Liver (tissue), 3 donors: ENCODE data around the gene MYO1B.

Experiments
- ATF3 ChIP-seq: IDR thresholded peaks from 2 replicates; pipeline ENCODE4 v1.6.1; 2016; ENCODE audit warnings: antibody characterized with exemption
- CTCF ChIP-seq: fragments of 150-350 bp; IDR thresholded peaks from 2 replicates; pipeline ENCODE4 v1.5.1; 2017; ENCODE audit warnings: improper control_type of control experiment, low read depth, low read length; ENCODE audit not compliant: missing input control
- FOXA1 ChIP-seq: IDR thresholded peaks from 2 replicates; pipeline ENCODE4 v1.6.1; 2016; ENCODE audit warnings: antibody characterized with exemption
- GABPA ChIP-seq, 2 donors: IDR thresholded peaks in 1 of 2; conservative IDR thresholded peaks in 1 of 2; 2 replicates each; pipeline ENCODE4 v1.6.1; 2016; ENCODE audit warnings: antibody characterized with exemption in 2 of 2, mild to moderate bottlenecking in 1 of 2, moderate library complexity in 1 of 2
- HNF4G ChIP-seq: IDR thresholded peaks from 2 replicates; pipeline ENCODE4 v1.6.1; 2016; ENCODE audit warnings: antibody characterized with exemption
- JUND ChIP-seq, 2 donors: IDR thresholded peaks; 2 replicates each; pipeline ENCODE4 v1.6.1; 2016; ENCODE audit warnings: antibody characterized with exemption in 2 of 2
- MAX ChIP-seq: IDR thresholded peaks from 2 replicates; pipeline ENCODE4 v1.6.1; 2016; ENCODE audit warnings: antibody characterized with exemption
- RAD21 ChIP-seq, 2 donors: IDR thresholded peaks; 2 replicates each; pipeline ENCODE4 v1.6.1; 2016; ENCODE audit warnings: antibody characterized with exemption in 2 of 2, mild to moderate bottlenecking in 2 of 2
- REST ChIP-seq: IDR thresholded peaks from 2 replicates; pipeline ENCODE4 v1.6.1; 2016; ENCODE audit warnings: antibody characterized with exemption, mild to moderate bottlenecking
- SP1 ChIP-seq: IDR thresholded peaks from 2 replicates; pipeline ENCODE4 v1.6.1; 2018; ENCODE audit warnings: antibody characterized with exemption, mild to moderate bottlenecking
- TAF1 ChIP-seq: conservative IDR thresholded peaks from 2 replicates; pipeline ENCODE4 v1.6.1; 2016; ENCODE audit warnings: antibody characterized with exemption, mild to moderate bottlenecking
- donor health status: healthy.
- donor health status: healthy.

GRCh38 chr2:191327484-191327883 is 82.3 kb downstream of the MYO1B start:
- no peak for TF ChIP-seq TAF1
- no peak for TF ChIP-seq CTCF
- TF ChIP-seq ATF3, result no peak
- TF ChIP-seq RAD21 (IDR thresholded peaks at IDR 0.05), result no peak
- TF ChIP-seq SP1, result no peak
- no peak for TF ChIP-seq JUND (IDR thresholded peaks at IDR 0.05)
- no peak for TF ChIP-seq MAX
- TF ChIP-seq REST, result no peak
- TF ChIP-seq GABPA (IDR thresholded peaks at IDR 0.05 in 1 of 2, conservative IDR thresholded peaks at IDR 0.05 in 1 of 2), result no peak
- TF ChIP-seq FOXA1, result no peak
- no peak for TF ChIP-seq HNF4G
